Endothelial cell of umbilical vein (primary cell): Measurements from ENCODE around the gene PSMD13.

ENCODE experiments used
- EZH2 ChIP-seq: IDR thresholded peaks from 2 replicates; pipeline ENCODE4 v1.6.1; 2012; ENCODE audit warnings: borderline replicate concordance, low read depth, mild to moderate bottlenecking, moderate library complexity, low read length, inconsistent platforms; ENCODE audit not compliant: severe bottlenecking
- GATA2 ChIP-seq: IDR thresholded peaks from 2 replicates; pipeline ENCODE4 v1.7.0; 2011; ENCODE audit warnings: low read depth, mild to moderate bottlenecking, moderate library complexity, mixed read lengths, low read length; ENCODE audit not compliant: insufficient read length, insufficient read depth
- JUN ChIP-seq: IDR thresholded peaks from 2 replicates; pipeline ENCODE4 v1.6.1; 2011; ENCODE audit warnings: borderline replicate concordance, low read depth; ENCODE audit not compliant: insufficient read length, insufficient read depth
- MYC ChIP-seq: IDR thresholded peaks from one replicate; pipeline ENCODE4 v1.6.1; 2011; ENCODE audit warnings: mild to moderate bottlenecking, low read depth, low read length
- POLR2A ChIP-seq: IDR thresholded peaks from 2 replicates; pipeline ENCODE4 v1.6.1; 2012; ENCODE audit warnings: low read depth, mild to moderate bottlenecking, control low read depth, low read length
- POLR2AphosphoS5 ChIP-seq: IDR thresholded peaks from 2 replicates; pipeline ENCODE4 v1.6.1; 2012; ENCODE audit warnings: low read depth, mild to moderate bottlenecking, control low read depth, low read length, moderate library complexity; ENCODE audit not compliant: insufficient read depth
- TF ChIP-seq, protein P1 (sequence below), 2 donors: IDR thresholded peaks; 1 replicate in 1 of 2; 2 replicates in 1 of 2; pipeline ENCODE4 v1.5.1; 2011; ENCODE audit warnings: low read length in 2 of 2, mild to moderate bottlenecking in 2 of 2, moderate library complexity in 2 of 2, control low read depth in 1 of 2, inconsistent platforms in 1 of 2, low read depth in 1 of 2; ENCODE audit not compliant: insufficient read depth in 1 of 2; ENCODE audit errors: extremely low read depth in 1 of 2
- TF ChIP-seq, protein P2 (sequence below): IDR thresholded peaks from 2 replicates; pipeline ENCODE4 v1.6.1; 2011; ENCODE audit not compliant: insufficient read depth, insufficient read length

DNA sequence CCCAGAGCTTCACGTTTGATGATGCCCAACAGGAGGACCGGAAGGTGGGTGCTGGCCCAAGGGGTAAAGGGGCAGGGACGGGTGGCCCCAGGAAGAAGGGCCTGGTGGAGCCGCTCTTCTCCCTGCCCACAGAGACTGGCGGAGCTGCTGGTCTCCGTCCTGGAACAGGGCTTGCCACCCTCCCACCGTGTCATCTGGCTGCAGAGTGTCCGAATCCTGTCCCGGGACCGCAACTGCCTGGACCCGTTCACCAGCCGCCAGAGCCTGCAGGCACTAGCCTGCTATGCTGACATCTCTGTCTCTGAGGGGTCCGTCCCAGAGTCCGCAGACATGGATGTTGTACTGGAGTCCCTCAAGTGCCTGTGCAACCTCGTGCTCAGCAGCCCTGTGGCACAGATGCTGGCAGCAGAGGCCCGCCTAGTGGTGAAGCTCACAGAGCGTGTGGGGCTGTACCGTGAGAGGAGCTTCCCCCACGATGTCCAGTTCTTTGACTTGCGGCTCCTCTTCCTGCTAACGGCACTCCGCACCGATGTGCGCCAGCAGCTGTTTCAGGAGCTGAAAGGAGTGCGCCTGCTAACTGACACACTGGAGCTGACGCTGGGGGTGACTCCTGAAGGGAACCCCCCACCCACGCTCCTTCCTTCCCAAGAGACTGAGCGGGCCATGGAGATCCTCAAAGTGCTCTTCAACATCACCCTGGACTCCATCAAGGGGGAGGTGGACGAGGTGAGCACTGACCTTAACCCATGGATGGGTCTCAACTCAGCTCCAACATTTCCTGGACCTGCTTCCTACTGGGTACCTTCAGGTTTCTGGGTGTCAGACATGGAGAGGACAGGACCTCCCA is 27.3 kb upstream of the PSMD13 start:
- TF ChIP-seq, protein P1, sequence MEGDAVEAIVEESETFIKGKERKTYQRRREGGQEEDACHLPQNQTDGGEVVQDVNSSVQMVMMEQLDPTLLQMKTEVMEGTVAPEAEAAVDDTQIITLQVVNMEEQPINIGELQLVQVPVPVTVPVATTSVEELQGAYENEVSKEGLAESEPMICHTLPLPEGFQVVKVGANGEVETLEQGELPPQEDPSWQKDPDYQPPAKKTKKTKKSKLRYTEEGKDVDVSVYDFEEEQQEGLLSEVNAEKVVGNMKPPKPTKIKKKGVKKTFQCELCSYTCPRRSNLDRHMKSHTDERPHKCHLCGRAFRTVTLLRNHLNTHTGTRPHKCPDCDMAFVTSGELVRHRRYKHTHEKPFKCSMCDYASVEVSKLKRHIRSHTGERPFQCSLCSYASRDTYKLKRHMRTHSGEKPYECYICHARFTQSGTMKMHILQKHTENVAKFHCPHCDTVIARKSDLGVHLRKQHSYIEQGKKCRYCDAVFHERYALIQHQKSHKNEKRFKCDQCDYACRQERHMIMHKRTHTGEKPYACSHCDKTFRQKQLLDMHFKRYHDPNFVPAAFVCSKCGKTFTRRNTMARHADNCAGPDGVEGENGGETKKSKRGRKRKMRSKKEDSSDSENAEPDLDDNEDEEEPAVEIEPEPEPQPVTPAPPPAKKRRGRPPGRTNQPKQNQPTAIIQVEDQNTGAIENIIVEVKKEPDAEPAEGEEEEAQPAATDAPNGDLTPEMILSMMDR (IDR thresholded peaks at IDR 0.05; ENCODE audit: extremely low read depth in 1 of 2, insufficient read depth in 1 of 2, low read depth in 1 of 2, low read length in 2 of 2): no peak
- TF ChIP-seq MYC (no peak), GATA2 (no peak), POLR2A (no peak), EZH2 (no peak), JUN (no peak), POLR2AphosphoS5 (no peak)
- TF ChIP-seq, protein P2, sequence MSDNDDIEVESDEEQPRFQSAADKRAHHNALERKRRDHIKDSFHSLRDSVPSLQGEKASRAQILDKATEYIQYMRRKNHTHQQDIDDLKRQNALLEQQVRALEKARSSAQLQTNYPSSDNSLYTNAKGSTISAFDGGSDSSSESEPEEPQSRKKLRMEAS: no peak
